GM21526 (cell line): ENCODE data around the gene FAM161A.
"Not testable (repeated sequence)": the region's sequence is repeated elsewhere in the genome, so short reads cannot be mapped to it uniquely, and the experiment has no call there.

Experiments used
- ATAC-seq: cut with Tn5 transposase; IDR thresholded peaks from one replicate; pipeline ENCODE4 v1.9.1; 2021; ENCODE audit warnings: moderate library complexity; ENCODE audit not compliant: unreplicated experiment, low FRiP score

FAM161A gene, protein sequence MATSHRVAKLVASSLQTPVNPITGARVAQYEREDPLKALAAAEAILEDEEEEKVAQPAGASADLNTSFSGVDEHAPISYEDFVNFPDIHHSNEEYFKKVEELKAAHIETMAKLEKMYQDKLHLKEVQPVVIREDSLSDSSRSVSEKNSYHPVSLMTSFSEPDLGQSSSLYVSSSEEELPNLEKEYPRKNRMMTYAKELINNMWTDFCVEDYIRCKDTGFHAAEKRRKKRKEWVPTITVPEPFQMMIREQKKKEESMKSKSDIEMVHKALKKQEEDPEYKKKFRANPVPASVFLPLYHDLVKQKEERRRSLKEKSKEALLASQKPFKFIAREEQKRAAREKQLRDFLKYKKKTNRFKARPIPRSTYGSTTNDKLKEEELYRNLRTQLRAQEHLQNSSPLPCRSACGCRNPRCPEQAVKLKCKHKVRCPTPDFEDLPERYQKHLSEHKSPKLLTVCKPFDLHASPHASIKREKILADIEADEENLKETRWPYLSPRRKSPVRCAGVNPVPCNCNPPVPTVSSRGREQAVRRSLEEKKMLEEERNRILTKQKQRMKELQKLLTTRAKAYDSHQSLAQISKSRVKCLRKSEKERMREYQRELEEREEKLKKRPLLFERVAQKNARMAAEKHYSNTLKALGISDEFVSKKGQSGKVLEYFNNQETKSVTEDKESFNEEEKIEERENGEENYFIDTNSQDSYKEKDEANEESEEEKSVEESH

DNA sequence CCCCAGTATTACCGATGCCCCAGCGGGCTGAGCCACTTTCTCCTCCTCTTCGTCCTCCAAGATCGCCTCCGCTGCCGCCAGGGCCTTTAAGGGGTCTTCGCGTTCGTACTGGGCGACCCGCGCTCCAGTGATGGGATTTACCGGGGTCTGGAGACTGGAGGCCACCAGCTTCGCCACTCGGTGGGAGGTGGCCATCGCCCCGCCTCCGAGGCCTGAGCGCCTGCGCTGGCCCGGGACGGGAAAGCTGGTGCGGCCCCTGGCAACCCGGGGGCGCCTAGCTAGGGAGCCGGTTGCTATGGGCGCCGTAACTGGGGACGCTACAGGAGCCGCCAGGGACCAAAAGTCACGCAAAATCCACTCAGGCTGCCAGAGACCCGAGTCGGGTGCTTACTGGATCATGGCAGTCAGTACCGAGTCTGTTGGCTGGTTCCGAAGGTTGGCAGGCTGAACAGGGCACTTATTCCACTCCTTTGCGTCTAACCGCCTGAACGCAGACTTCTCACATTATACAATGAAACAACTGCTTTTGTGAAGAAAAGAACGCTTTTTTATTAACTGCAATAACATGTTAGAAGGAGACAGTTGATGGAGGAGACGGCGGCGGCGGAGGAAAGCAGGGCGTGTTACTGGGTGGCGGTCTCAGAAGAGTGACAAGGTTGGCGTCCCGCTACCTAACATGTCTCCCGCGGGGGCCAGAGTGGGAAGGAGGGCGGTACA lies at the start of gene FAM161A:
FAM161A (minus strand) TSS at position 214 of the 717 bp plus-strand sequence; CDS start at position 195, 19 bp downstream.
- peak; percentile 70 for ATAC-seq

DNA sequence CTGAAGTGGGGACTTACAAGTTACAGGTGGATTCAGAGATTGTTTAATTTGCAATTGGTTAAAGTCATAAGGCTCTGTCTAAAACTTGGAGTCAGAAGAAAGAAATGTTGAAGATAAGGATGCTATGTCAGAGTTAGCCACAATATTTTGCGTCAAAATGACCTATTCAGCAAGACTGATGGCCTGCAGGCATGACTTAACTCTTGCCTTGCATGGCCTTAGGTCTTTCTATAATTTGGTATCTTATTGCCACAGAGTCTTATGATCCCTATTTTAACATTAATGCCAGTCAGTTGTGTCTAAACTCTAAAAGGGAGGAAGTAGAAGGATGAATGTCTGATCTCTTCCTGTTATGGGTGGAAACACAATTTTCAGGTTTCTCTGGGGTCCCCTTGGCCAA lies 46.4 kb upstream of the FAM161A start:
- ATAC-seq, result no peak

DNA sequence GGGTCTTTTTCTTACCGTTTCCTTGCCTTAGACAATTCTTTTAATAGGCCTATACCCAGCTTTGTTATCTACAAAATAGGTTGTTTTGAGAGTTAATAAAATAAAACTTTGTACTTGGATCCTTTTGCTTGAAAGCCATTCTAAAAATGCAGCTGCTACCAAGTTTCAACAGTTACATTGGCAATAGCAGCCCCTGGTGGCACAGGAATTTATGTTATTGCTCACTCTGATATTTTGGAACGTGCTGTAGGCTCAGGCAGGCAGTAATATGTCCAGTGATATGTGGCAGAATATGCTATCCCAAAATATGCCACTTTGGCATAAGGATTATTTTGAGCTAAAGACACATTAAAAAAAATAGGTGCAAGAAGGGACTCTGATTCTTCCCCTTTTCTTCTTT lies 45.0 kb upstream of the FAM161A start:
- no peak for ATAC-seq

DNA sequence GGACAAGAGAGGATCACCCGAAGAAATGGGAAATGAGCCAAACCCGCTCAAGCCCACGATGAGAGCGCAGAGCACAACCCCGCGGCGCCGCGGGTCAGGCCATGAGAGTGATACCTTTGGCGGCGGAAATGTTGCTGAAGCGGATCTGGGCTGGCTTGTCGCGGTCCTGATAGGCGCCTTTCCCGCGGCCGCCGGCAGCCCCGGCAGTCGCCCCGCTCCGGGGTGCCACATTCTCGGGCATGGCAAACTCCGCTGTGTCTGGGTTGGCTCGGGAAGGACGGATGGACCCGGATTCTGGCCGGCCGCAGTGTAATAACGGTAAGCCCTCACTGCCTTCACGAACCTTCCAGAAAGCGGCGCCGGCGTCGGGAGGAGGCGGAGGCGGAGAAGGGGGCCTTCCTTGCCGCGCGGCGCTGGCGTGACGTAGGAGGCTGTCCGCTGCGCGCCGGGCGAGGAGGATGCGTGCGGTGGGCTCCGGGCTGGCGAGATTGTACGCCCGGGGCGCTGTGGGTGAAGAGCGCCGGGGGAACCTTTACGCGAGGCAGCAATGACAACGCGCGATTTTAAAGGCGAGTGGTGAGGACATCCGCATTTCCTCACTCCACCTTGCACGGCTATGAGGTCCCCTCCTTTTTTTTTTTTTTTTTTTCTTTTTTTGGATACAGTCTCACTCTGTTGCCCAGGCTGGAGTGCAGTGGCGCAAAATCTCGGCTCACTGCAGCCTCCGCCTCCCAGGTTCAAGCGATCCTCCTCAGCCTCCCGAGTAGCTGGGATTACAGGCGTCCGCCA lies 34.6 kb upstream of the FAM161A start, which contains the start of gene CCT4:
CCT4 (minus strand) TSS at position 390 of the 789 bp plus-strand sequence; CDS start at position 241, 149 bp downstream.
- ATAC-seq, result peak; percentile 82

DNA sequence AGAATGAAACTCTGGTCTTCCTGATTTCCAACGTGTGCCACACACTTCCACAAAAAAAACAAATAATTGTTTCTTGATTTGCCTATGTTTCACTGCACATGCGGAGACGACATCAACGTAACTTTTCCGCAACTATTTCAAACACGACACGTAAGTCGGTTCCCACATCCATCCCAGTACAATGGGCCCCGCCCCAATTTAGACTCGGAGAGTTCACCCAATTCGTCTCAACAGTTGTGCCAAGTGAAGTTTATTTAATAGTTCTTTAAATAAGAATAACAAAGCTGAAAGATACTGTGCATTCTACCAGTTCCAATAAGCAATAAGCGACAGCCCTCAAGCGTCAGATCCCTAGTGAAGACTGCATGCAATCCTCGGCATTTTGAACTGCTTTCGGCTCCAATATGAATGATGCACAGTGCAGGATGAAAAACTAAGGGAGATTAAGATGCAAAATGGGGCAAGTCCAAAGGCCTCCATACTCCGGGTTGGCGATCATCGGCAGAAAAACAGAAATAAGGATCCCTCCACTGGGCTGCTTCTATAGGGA lies 33.9 kb upstream of the FAM161A start:
- ATAC-seq, result no peak

DNA sequence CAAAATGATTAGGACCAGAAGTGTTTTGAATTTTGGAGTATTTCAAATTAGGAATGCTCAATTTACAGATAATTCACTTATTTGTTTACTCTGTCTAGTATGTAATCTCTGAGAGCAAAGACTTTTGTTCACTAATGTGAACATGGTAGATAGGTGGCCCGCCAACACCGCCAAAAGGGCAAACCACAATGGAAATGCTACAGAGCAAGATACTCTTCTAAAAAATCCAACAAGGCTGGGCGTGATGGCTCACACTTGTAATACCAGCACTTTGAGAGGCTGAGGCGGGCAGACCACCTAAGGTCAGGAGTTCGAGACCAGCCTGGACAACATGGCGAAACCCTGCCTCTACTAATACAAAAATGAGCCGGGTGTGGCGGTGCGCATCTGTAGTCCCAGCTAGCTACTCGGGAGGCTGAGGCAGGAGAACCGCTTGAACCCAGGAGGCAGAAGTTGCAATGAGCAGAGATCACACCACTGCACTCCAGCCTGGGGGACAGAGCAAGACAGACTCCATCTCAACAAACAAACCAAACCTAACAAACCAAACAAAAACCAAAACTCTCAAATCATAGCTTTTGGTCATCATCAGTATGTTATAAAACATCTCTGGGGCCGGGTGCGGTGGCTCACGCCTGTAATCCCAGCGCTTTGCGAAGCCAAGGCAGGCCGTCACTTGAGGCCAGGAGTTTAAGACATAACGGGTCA lies 32.2 kb upstream of the FAM161A start:
- no peak for ATAC-seq

DNA sequence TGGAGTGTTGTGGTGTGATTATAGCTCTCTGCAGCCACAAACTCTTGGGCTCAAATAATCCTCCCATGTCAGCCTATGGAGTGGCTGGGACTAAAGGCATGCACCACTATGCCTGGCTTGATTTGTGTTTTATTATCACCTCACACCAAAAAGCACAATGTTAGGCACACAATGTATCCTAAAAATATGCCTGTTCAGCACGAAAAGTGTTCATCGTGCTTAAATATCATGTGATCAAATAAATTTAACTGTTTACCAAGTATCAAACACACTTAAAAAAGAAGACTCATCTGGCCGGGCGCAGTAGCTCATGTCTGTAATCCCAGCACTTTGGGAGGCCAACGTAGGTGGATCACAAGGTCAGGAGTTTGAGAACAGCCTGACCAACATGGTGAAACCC lies 29.0 kb upstream of the FAM161A start:
- ATAC-seq, result no peak

DNA sequence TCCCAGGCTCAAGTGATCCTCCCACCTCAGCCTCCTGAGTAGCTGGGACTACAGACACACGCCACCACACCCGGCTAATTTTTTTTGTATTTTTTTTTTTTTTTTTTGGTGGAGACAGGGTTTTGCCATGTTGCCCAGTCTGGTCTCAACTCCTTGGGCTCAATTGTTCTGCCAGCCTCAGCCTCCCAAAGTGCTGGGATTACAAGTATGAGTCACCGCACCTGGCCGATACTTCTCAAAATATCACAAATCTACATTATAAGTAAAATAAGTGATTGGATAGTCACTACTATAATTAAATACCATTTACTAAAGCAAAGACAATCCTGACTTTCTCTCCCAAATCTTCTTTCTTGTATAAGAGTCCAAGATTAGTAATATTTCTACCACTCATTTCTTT lies 25.5 kb upstream of the FAM161A start:
- not testable (repeated sequence) for ATAC-seq

DNA sequence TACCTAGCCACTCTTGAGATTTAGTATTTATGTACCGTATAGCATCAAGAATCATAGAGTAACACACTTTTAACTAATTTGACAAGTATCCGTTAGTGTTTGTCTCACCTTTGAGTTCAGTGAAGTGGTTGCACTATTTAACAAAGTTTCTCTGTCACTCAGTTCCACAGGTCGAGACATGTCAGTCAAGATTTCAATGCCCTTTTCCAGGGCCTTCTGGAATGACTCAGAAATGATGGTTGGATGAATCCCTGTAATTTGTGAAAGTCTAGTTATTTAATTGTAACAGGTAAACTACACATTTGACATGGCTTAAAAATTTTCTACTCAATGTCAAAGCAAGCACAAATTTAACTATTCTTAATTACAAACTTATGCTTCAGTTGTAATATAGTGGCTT lies 24.9 kb upstream of the FAM161A start:
- ATAC-seq, result no peak

DNA sequence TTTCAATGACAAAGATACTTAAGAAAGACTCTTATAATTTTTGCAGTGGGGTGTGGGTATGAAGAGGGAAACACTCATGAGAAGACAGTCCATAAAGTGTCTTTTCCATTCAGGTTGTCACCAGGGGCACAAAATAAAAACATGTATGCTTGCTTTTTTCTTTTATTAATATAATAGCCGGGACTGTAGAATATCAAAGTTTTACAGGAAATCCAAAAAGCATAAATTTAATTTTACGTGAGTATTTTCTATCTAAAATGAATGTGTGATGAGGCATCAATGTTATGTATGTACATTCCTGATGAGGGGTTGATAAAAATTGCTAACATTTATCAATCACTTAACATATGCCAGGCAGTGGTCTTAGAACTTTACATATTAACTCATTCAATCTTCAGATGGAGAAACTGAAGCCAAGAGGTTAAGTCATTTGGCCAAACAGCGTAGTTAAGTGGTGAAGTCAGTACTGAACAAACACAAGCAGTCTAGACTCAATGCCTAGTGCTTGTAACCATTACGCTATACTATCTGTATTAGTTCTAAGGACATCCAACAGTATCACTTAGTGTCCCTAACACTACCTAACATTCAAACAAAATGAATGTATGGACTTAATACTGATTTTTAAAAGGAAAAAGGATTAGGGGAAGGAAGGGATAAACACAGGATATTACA lies 23.8 kb upstream of the FAM161A start:
- no peak for ATAC-seq

DNA sequence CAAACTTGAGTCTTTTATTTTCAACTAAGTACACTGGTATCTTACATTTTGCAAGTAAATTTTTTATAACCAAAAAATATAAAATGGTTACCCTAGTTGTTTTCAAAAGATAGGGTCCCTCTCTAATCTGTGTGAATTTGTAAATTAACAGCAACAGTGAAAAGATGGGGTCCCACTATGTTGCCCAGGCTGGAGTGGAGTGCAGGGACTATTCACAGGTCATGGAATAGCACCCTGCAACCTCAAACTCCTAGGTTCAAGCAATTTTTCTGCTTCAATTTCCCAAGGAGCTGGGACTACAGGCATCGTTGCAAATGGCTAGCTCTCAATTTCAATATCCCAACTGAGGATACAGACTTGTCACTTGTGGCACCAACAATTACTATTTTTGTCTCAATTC lies 22.5 kb upstream of the FAM161A start:
- no peak for ATAC-seq

DNA sequence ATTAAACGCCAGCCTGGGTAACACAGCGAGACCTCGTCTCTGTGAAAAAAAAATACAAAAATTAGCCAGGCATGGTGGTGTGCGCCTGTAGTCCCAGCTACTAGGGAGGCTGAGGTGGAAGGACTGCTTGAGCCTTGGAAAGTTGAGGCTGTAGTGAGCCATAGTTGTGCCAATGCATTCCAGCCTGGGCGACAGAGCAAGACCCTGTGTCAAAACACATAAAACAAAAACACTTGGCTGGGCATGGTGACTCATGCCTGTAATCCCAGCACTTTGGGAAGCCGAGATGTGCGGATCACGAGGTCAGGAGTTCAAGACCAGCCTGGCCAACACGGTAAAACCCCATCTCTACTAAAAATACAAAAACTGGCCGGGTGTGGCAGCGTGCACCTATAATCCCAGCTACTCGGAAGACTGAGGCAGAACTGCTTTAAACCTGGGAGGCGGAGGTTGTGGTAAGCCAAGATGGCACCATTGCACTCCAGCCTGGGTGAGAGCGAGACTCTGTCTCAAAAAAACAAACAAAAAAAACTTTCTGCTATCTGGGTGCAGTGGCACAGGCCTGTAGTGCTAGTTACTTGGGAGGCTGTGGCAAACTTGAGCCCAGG lies 12.7 kb upstream of the FAM161A start:
- ATAC-seq, result not testable (repeated sequence)

DNA sequence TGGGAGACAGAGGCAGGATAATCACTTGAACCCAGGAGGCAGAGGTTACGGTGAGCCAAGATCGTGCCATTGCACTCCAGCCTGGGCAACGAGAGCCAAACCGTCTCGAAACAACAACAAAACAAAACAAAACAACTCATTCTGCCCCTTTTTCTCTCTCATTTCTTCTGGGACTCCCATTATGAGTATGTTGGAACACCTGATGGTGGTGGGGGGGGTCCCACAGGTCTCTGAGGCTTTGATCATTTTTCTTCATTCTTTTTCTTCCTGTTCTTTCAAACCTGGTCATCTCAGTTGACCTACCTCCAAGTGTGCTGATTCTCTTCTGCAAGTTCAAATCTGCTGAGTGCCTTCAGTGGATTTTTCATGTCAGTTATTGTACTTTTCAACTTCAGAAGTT lies 8.2 kb upstream of the FAM161A start:
- no peak for ATAC-seq

DNA sequence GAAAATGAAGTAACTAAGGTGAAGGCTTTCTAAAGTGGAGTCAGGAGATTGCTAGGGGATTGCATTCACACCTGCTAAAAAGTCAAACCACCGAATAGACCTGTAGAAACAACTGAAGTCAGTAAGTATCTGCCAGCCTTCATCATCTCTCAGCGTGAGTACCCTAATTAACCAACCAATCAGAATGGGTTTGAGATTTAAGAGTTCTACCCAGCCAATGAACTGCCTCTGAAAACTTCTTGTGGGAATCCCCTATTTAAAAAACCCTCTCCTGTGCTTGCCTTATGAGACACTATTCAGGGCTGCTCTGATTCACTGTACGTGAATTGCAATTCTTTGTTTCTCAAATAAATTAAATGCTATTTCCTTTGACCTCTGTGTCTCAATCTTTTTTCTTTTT lies 3.4 kb upstream of the FAM161A start:
- ATAC-seq, result no peak

DNA sequence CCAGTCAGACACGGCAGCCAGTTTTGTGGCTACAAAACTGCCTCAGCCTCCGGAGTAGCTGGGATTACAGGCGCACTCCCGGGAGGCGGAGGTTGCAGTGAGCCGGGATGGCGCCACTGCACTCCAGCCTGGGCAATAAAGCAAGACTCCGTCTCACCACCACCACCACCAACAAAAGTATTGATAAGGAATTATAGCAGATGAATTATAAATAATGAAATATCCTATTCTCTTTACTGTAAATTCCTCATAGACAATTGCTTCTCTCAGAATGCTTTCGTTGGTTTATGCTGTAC lies 1.4 kb upstream of the FAM161A start:
- no peak for ATAC-seq

DNA sequence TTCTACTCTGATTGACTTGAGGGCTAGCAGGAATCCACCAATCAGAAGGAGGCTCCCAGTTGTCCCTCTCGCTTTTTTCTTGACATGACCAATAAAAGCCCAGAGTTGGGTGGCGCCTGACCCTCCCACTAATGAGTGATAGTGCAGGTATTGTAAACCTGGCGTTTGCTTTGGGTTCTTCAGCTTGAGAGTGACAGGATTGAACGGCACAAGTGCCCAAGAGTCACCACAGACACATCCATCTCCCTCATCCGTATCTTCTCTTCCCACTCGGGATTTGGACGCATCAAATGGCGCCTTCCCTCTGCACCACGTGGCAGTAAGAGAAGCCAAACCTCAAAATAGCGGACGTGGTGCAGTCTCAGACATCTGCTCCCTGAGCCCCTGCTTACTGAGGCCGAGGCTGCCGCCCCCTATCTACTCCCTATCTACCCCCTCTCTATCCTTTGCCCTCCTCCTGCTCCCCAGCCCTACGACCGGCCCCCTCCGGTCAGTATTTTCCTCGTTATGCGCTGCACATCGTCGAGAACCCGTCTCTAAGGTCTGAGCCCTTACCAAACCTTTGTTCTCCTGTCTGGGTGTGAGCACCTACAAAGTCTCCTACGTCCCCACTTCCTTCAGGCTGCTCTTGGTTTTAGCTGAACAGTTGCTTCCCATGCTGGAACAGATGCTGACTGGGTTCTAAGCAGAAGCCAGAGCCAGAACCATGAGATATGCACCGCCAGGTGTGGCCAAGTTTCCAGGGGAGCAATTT lies 881 bp upstream of the FAM161A start:
- ATAC-seq, result peak; percentile 84

DNA sequence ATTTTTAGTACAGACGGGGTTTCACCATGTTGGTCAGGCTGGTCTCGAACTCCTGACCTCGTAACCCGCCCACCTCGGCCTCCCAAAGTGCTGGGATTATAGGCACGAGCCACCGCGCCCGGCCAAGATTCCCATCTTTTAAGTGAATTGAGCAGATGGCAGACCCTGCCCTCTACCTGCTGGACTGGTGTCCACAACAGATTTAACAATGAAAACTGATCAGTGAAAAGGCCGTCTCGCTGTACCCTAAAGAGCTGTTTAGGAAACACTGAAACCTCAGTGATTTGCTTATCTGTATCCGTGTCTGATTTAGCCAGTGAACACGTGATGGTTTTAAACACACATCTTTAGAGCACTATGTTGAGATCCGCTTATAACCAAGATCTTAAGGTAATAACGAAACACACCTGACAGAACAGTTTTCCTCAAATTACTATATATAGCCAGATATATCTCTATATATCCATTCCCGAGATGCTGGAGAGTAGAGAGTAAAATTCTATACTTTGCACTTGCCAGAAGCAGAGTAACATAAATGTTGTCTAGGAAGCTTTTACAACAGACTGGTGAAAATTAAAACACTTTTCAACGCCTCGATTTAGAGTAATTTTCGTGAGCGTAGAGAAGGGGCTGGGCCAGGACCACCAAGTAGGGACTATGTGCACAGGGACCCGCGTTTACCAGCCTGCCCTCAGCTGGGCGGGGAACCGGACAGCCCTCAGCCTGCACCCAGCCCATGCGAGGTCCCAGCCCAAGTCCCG lies 594 bp downstream of the FAM161A start:
- peak; percentile 59 for ATAC-seq
